ENCODE data around the gene AOPEP.

Gene AOPEP

DNA sequence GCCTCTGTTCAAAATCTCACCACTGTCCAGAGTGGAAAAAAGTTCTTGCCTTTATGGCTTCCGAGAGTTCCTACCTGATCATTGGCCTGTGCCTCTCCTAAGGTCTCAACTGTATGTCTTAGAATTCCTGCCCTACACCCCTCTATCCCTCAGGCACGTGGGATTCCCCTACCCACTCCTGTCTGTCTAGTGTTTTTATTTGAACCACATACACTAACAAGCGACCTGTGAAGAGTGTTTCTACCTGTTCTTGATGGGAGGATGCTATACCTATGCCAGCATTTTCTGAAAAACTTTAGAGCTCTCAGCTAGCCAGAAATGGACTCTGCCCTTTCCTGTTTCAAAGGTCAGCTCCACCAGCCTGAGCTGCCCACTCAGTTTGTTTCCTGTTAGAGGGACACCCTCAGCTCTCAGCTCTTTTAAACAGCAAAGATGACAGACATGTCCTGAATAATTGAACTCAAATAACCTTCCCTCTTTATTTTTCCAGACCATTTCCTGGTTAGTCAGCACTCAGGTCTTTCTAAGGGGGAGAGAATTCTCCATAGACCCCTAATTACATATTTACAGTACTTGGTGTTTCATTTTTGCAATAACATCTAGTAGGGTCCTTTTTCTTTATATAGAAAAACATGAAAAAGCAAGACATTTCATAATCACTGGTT is 214.8 kb downstream of the AOPEP start:
- TF ChIP-seq, protein P1, sequence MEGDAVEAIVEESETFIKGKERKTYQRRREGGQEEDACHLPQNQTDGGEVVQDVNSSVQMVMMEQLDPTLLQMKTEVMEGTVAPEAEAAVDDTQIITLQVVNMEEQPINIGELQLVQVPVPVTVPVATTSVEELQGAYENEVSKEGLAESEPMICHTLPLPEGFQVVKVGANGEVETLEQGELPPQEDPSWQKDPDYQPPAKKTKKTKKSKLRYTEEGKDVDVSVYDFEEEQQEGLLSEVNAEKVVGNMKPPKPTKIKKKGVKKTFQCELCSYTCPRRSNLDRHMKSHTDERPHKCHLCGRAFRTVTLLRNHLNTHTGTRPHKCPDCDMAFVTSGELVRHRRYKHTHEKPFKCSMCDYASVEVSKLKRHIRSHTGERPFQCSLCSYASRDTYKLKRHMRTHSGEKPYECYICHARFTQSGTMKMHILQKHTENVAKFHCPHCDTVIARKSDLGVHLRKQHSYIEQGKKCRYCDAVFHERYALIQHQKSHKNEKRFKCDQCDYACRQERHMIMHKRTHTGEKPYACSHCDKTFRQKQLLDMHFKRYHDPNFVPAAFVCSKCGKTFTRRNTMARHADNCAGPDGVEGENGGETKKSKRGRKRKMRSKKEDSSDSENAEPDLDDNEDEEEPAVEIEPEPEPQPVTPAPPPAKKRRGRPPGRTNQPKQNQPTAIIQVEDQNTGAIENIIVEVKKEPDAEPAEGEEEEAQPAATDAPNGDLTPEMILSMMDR (IDR thresholded peaks at IDR 0.05; ENCODE audit: low read depth, low read length) = no peak
- H3K4me3 ChIP-seq (ENCODE audit: low read depth, low read length) = no peak overlapping the region

DNA sequence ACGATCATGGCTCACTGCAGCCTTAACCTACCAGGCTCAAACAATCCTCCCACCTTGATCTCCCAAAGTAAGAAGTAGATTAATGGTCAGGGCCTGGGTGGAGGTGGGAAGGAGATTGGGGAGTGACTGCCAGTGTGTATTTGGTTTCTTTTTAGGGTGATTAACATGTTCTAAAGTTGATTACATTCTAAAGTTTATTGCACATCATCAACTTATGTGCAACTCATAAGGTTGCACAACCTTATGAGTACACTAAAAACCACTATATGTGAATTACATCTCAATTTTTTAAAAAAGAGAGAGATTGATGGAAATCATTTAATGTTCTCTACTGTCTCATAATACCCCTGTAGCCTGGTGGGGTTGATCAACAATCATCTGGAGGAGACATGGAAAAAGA is 218.1 kb downstream of the AOPEP start:
- TF ChIP-seq, protein P1 (IDR thresholded peaks at IDR 0.05; ENCODE audit: low read depth, low read length) = no peak

GRCh38 chr9:94945197-94946144 is 219.0 kb downstream of the AOPEP start:
- TF ChIP-seq, protein P1 (IDR thresholded peaks at IDR 0.05; ENCODE audit: low read depth, low read length) = no peak
- H3K4me3 ChIP-seq (ENCODE audit: low read depth, low read length) = no peak overlapping the region

More for the DNA sequence above, 218.1 kb downstream of the AOPEP start:
- H3K4me3 ChIP-seq (ENCODE audit: low read depth, low read length) = no peak overlapping the region

GRCh38 chr9:94946256-94946655 is 219.8 kb downstream of the AOPEP start:
- TF ChIP-seq, protein P1 (IDR thresholded peaks at IDR 0.05; ENCODE audit: low read depth, low read length) = no peak

GRCh38 chr9:94948567-94949235 is 222.2 kb downstream of the AOPEP start:
- TF ChIP-seq, protein P1 (IDR thresholded peaks at IDR 0.05; ENCODE audit: low read depth, low read length) = no peak
- H3K4me3 ChIP-seq (ENCODE audit: low read depth, low read length) = no peak overlapping the region

More at GRCh38 chr9:94946256-94946655, 219.8 kb downstream of the AOPEP start:
- H3K4me3 ChIP-seq (ENCODE audit: low read depth, low read length) = no peak overlapping the region

GRCh38 chr9:94949370-94949769 is 222.9 kb downstream of the AOPEP start:
- TF ChIP-seq, protein P1 (IDR thresholded peaks at IDR 0.05; ENCODE audit: low read depth, low read length) = no peak
- H3K4me3 ChIP-seq (ENCODE audit: low read depth, low read length) = no peak overlapping the region

All from WI38 (cell line).